Measurements from ENCODE around the gene CASP14.
"Not testable (repeated sequence)": the region's sequence is repeated elsewhere in the genome, so short reads cannot be mapped to it uniquely, and the experiment has no call there.

The CASP14 gene

GRCh38 chr19:15048885-15049541 is at the start of gene CASP14:
Gene CASP14 (plus strand): TSS chr19:15049480. CDS start chr19:15052252, 2,772 bp downstream.
- DNase-seq (ENCODE audit: low spot score): no peak

GRCh38 chr19:15008308-15008707 is 41.0 kb upstream of the CASP14 start:
- DNase-seq (ENCODE audit: low spot score): no peak

GRCh38 chr19:15010501-15011300 is 38.6 kb upstream of the CASP14 start:
- DNase-seq (ENCODE audit: low spot score): no peak

- DNase-seq (ENCODE audit: low spot score): no peak
These were observed 34.7 kb upstream of the CASP14 start for GRCh38 chr19:15014579-15014978.

GRCh38 chr19:15015946-15016542 is 33.2 kb upstream of the CASP14 start:
- DNase-seq (ENCODE audit: low spot score): no peak

GRCh38 chr19:15018836-15019235 is 30.4 kb upstream of the CASP14 start:
- DNase-seq (ENCODE audit: low spot score): not testable (repeated sequence)

- no peak for DNase-seq (ENCODE audit: low spot score)
These were observed 27.8 kb upstream of the CASP14 start for GRCh38 chr19:15021286-15022007.

- DNase-seq (ENCODE audit: low spot score): no peak
These were observed 26.5 kb upstream of the CASP14 start for GRCh38 chr19:15022752-15023151.

GRCh38 chr19:15025217-15025616 is 24.1 kb upstream of the CASP14 start:
- DNase-seq (ENCODE audit: low spot score): peak; percentile 3

- DNase-seq (ENCODE audit: low spot score): no peak
These were observed 20.8 kb upstream of the CASP14 start for GRCh38 chr19:15028490-15028889.

- DNase-seq (ENCODE audit: low spot score): no peak
These were observed 17.6 kb upstream of the CASP14 start for GRCh38 chr19:15031675-15032074.

GRCh38 chr19:15035795-15036311 is 13.4 kb upstream of the CASP14 start:
- no peak for DNase-seq (ENCODE audit: low spot score)

GRCh38 chr19:15037586-15037985 is 11.7 kb upstream of the CASP14 start:
- DNase-seq (ENCODE audit: low spot score): no peak

- DNase-seq (ENCODE audit: low spot score): no peak
These were observed 11.0 kb upstream of the CASP14 start for GRCh38 chr19:15038294-15038693.

- DNase-seq (ENCODE audit: low spot score): no peak
These were observed 7.3 kb upstream of the CASP14 start for GRCh38 chr19:15042003-15042402.

- no peak for DNase-seq (ENCODE audit: low spot score)
These were observed 6.5 kb upstream of the CASP14 start for GRCh38 chr19:15042826-15043225.

- DNase-seq (ENCODE audit: low spot score): no peak
These were observed 3.8 kb upstream of the CASP14 start for GRCh38 chr19:15045506-15045905.

- no peak for DNase-seq (ENCODE audit: low spot score)
These were observed 1.6 kb upstream of the CASP14 start for GRCh38 chr19:15047680-15048079.

GRCh38 chr19:15048128-15048527 is 1.2 kb upstream of the CASP14 start:
- DNase-seq (ENCODE audit: low spot score): no peak

- no peak for DNase-seq (ENCODE audit: low spot score)
These were observed 1.4 kb downstream of the CASP14 start for GRCh38 chr19:15050639-15051038.

- DNase-seq (ENCODE audit: low spot score): no peak
These were observed 12.8 kb downstream of the CASP14 start for GRCh38 chr19:15062036-15062435.

GRCh38 chr19:15070386-15070785 is 21.1 kb downstream of the CASP14 start:
- DNase-seq (ENCODE audit: low spot score): not testable (repeated sequence)

All from activated CD4-positive, alpha-beta T cell treated with anti-CD3 and anti-CD28 coated beads, Interleukin-2, Interleukin-4, amounts not matched to agents 100 ng/mL and 50 ng/mL, durations not matched to agents 16 hours and 8 hours (primary cell).